RWPE2 (cell line): Measurements from ENCODE around the gene SOD2.
A peak's percentile ranks its signal among the peaks of the same experiment; 100 is the strongest.
"Not testable (repeated sequence)": the region's sequence is repeated elsewhere in the genome, so short reads cannot be mapped to it uniquely, and the experiment has no call there.

Experiments used
- ATAC-seq: fragments of 200-7000 bp; cut with Tn5 transposase; 3 replicates; pipeline ENCODE4 v1.9.1; 2021; ENCODE audit warnings: low read depth
- DNase-seq: peaks from one replicate; pipeline ENCODE4 v3.0.0-alpha.2; 2020; ENCODE audit warnings: low spot score
- H3K27ac ChIP-seq: fragments of 450-650 bp; 2 replicates; pipeline ENCODE4 v1.5.1; 2017; ENCODE audit warnings: mild to moderate bottlenecking; ENCODE audit not compliant: poor library complexity, severe bottlenecking
- H3K27me3 ChIP-seq: fragments of 250-450 bp; sonication (Bioruptor Pico); 2 replicates; pipeline ENCODE4 v1.5.1; 2021; ENCODE audit warnings: mild to moderate bottlenecking, moderate library complexity; ENCODE audit not compliant: insufficient read depth, poor library complexity, severe bottlenecking
- H3K36me3 ChIP-seq: fragments of 250-450 bp; sonication (Bioruptor Pico); 2 replicates; pipeline ENCODE4 v1.5.1; 2020; ENCODE audit warnings: low read depth, mild to moderate bottlenecking, moderate library complexity
- H3K4me1 ChIP-seq: fragments of 250-450 bp; sonication (Bioruptor Pico); 2 replicates; pipeline ENCODE4 v1.5.1; 2021; ENCODE audit warnings: mild to moderate bottlenecking, moderate library complexity; ENCODE audit not compliant: insufficient read depth, poor library complexity, severe bottlenecking
- H3K4me3 ChIP-seq: fragments of 250-450 bp; sonication (Bioruptor Pico); 2 replicates; pipeline ENCODE4 v1.5.1; 2021; ENCODE audit warnings: mild to moderate bottlenecking, moderate library complexity; ENCODE audit not compliant: severe bottlenecking
- H3K9me3 ChIP-seq: fragments of 250-450 bp; sonication (Bioruptor Pico); 2 replicates; pipeline ENCODE4 v1.5.1; 2021; ENCODE audit warnings: mild to moderate bottlenecking, moderate library complexity; ENCODE audit not compliant: severe bottlenecking
- CTCF ChIP-seq: fragments of 450-650 bp; IDR thresholded peaks from one replicate; pipeline ENCODE4 v1.5.1; 2017; ENCODE audit warnings: mild to moderate bottlenecking, moderate library complexity; ENCODE audit not compliant: poor library complexity, severe bottlenecking

The SOD2 gene

DNA sequence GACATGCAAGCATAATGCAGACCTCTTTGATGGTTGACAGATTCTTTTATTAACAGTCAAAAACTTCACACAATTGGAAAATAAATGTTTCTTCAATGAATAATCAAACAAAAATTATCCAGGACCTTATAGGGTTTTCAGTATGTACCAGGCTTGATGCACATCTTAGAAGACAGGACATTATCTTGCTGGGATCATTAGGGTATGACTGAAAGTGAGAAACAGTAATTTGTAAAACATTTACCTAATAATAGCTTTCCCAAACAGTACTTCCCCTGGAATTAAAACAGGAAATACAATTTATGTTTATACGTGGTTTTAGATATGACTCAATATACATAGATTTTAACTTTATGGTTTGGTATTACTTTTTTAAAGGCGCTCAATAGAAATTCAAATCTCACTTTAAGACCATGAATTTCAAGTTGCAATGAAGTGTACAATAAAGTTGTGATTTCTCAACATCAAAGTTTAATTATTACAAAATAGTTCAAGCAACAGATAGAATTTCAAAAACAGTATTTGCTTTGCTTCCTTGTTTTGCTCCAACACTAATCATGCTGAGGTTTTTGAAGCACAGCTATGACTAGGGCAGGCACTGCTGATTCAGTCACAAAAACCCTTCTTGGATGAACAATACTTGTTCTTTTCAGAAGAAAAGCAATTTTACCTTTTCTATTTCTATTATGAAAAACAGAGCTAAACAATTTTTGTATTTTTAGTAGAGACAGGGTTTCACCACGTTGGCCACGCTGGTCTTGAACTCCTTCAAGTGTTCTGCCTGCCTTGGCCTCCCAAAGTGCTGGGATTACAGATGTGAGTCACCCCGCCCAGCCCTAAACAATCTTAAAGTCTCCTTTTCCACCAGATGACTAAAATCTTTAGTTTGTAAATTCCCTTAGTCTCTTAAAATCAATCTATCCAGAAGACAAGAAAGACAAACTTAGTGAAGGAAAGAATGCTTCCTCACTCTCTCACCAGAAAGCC lies 13.7 kb downstream of the SOD2 start:
- H3K9me3 ChIP-seq: no peaks in the 10 kb centered on the region
- no peaks in the 10 kb centered on the region for H3K27me3 ChIP-seq
- H3K27ac ChIP-seq: no peak overlapping the region
- no peak overlapping the region for H3K4me3 ChIP-seq
- H3K36me3 ChIP-seq: peaks cover 49% of the 10 kb centered on the region
- ATAC-seq: peak; percentile 46; the same call in 1 of the 3 replicates
- TF ChIP-seq CTCF: no peak
- no peak for DNase-seq
- H3K4me1 ChIP-seq: no peaks in the 10 kb centered on the region

GRCh38 chr6:159678574-159678973 lies 14.5 kb downstream of the SOD2 start:
- H3K27ac ChIP-seq: no peak overlapping the region

GRCh38 chr6:159677506-159678165 lies 15.4 kb downstream of the SOD2 start:
- ATAC-seq (no peak), DNase-seq (no peak)
- H3K27ac ChIP-seq: no peak overlapping the region
- TF ChIP-seq CTCF: no peak
- H3K4me3 ChIP-seq: no peak overlapping the region
- H3K4me1 ChIP-seq: no peaks in the 10 kb centered on the region
- H3K27me3 ChIP-seq: no peaks in the 10 kb centered on the region
- peaks cover 32% of the 10 kb centered on the region for H3K36me3 ChIP-seq
- H3K9me3 ChIP-seq: no peaks in the 10 kb centered on the region

More at GRCh38 chr6:159678574-159678973, 14.5 kb downstream of the SOD2 start:
- no peak overlapping the region for H3K4me3 ChIP-seq
- no peak for ATAC-seq
- no peaks in the 10 kb centered on the region for H3K27me3 ChIP-seq
- H3K9me3 ChIP-seq: no peaks in the 10 kb centered on the region
- TF ChIP-seq CTCF: no peak
- no peak for DNase-seq
- H3K4me1 ChIP-seq: no peaks in the 10 kb centered on the region
- peaks cover 41% of the 10 kb centered on the region for H3K36me3 ChIP-seq

DNA sequence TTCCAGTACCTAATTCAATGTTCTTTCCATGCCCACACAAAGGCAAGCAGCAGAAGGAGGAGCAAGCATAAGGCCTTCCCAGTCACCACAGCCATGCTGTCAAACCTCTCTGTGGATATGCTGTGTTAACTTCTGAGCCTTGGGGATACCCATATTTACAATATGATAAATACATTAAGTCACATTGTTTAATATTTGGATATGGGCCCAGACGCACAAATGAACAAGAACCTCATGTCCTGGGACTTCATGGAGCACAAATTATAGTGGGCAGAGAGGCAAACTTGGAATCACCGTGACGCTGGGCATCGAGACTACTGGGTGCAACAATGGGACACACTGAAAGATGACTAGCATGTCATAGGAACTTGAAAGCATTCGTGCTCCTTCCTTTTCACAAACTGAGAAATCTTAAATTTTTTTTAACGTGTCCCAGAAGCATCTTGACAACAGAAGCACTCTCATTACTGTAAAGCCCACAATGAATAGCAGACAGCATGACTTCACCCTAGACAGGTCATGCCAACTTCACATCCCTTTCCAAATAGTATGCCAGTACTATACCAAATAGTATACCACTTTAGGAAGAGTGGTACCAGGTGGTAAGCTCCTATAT lies 16.0 kb downstream of the SOD2 start:
- H3K36me3 ChIP-seq: peaks cover 26% of the 10 kb centered on the region
- H3K27ac ChIP-seq: no peak overlapping the region
- H3K4me3 ChIP-seq: no peak overlapping the region
- DNase-seq (no peak), ATAC-seq (no peak)
- no peaks in the 10 kb centered on the region for H3K27me3 ChIP-seq
- TF ChIP-seq CTCF: no peak
- no peaks in the 10 kb centered on the region for H3K4me1 ChIP-seq
- no peaks in the 10 kb centered on the region for H3K9me3 ChIP-seq

- H3K27ac ChIP-seq, ATAC-seq, H3K4me3 ChIP-seq, H3K27me3 ChIP-seq, DNase-seq, H3K4me1 ChIP-seq, H3K9me3 ChIP-seq: not testable (repeated sequence)
- H3K36me3 ChIP-seq: peaks cover 23% of the 10 kb centered on the region; the same call in 1 of the 2 replicates
Measured at GRCh38 chr6:159676236-159676635, 16.8 kb downstream of the SOD2 start.
